ENCODE measurements around the gene PTX4.

The PTX4 gene

GRCh38 chr16:1464894-1465566, 23.7 kb downstream of the PTX4 start:
- TF ChIP-seq CTCF (IDR thresholded peaks at IDR 0.05; ENCODE audit: insufficient read depth, low read depth, low read length, missing control alignments), result no peak
- no peak for DNase-seq (ENCODE audit: low read depth)
- no peak overlapping the region for H3K4me3 ChIP-seq (ENCODE audit: low read length)

- DNase-seq (ENCODE audit: low read depth), result no peak
- no peak overlapping the region for H3K4me3 ChIP-seq (ENCODE audit: low read length)
- TF ChIP-seq CTCF (IDR thresholded peaks at IDR 0.05; ENCODE audit: insufficient read depth, low read depth, low read length, missing control alignments), result no peak
Observed at GRCh38 chr16:1464196-1464893, 24.4 kb downstream of the PTX4 start.

GRCh38 chr16:1461146-1461545, 27.6 kb downstream of the PTX4 start:
- DNase-seq (ENCODE audit: low read depth), result no peak
- H3K4me3 ChIP-seq (ENCODE audit: low read length), result no peak overlapping the region
- TF ChIP-seq CTCF (IDR thresholded peaks at IDR 0.05; ENCODE audit: insufficient read depth, low read depth, low read length, missing control alignments), result no peak

- TF ChIP-seq CTCF (IDR thresholded peaks at IDR 0.05; ENCODE audit: insufficient read depth, low read depth, low read length, missing control alignments), result no peak
- DNase-seq (ENCODE audit: low read depth), result no peak
- no peak overlapping the region for H3K4me3 ChIP-seq (ENCODE audit: low read length)
Observed at GRCh38 chr16:1460602-1461138, 28.1 kb downstream of the PTX4 start.

- no peak for TF ChIP-seq CTCF (IDR thresholded peaks at IDR 0.05; ENCODE audit: insufficient read depth, low read depth, low read length, missing control alignments)
- DNase-seq (ENCODE audit: low read depth), result no peak
- H3K4me3 ChIP-seq (ENCODE audit: low read length), result no peak overlapping the region
Observed at GRCh38 chr16:1459967-1460366, 28.8 kb downstream of the PTX4 start.

- H3K4me3 ChIP-seq (ENCODE audit: low read length), result no peak overlapping the region
- no peak for DNase-seq (ENCODE audit: low read depth)
- TF ChIP-seq CTCF (IDR thresholded peaks at IDR 0.05; ENCODE audit: insufficient read depth, low read depth, low read length, missing control alignments), result no peak
Observed at GRCh38 chr16:1458977-1459341, 29.8 kb downstream of the PTX4 start.
